Natural killer cell treated with Interleukin-12 subunit alpha and Interleukin-12 subunit beta and Interleukin-15 and Interleukin-18, amount 100 ng/mL, for 72 hours (primary cell): Measurements from ENCODE around the gene TUFM. TPM values are rescaled to one million over a fixed set of nuclear protein-coding genes. Genes with fewer than 3 reads are reported as not detected.
A peak's percentile ranks its signal among the peaks of the same experiment; 100 is the strongest.
"Not testable (repeated sequence)": the region's sequence is repeated elsewhere in the genome, so short reads cannot be mapped to it uniquely, and the experiment has no call there.

Source experiments
- ATAC-seq, 2 donors: fragments of 150-1000 bp; cut with Tn5 transposase in 1 of 2; sonication (Bioruptor Pico), chemical (Tn5 transposase) in 1 of 2; 2 replicates each; pipeline ENCODE4 v1.10.0; 2021
- DNase-seq: peaks from one replicate; pipeline ENCODE4 v3.0.0; 2022; ENCODE audit warnings: low spot score
- H3K27ac Mint-ChIP-seq, 2 donors: 1 replicate in 1 of 2; 2 replicates in 1 of 2; pipeline ENCODE4 v1.8.0; 2022; ENCODE audit warnings: mixed read lengths in 2 of 2, mild to moderate bottlenecking in 1 of 2, moderate library complexity in 1 of 2
- H3K27me3 Mint-ChIP-seq, 2 donors: 1 replicate in 1 of 2; 2 replicates in 1 of 2; pipeline ENCODE4 v1.8.0; 2022; ENCODE audit warnings: mixed read lengths in 2 of 2
- H3K36me3 Mint-ChIP-seq: one replicate; pipeline ENCODE4 v1.8.0; 2022; ENCODE audit warnings: mixed read lengths
- H3K4me1 Mint-ChIP-seq, 2 donors: 1 replicate in 1 of 2; 2 replicates in 1 of 2; pipeline ENCODE4 v1.8.0; 2022; ENCODE audit warnings: low read depth in 2 of 2, mixed read lengths in 2 of 2, mild to moderate bottlenecking in 1 of 2
- H3K4me3 Mint-ChIP-seq: one replicate; pipeline ENCODE4 v1.8.0; 2022; ENCODE audit warnings: mixed read lengths
- H3K9me3 Mint-ChIP-seq: 2 replicates; pipeline ENCODE4 v1.8.0; 2022; ENCODE audit warnings: mixed read lengths
- total RNA-seq, 2 donors: library from RNA; stranded (reverse); gene quantifications; one replicate each; pipeline ENCODE4 v1.2.3, GENCODE V29; 2022

TUFM gene
- total RNA-seq, 2 donors from 2014 or later, result 183 to 358 TPM

- peaks cover 34 to 42% of the 10 kb centered on the region in 2 donors for H3K4me1 Mint-ChIP-seq
- ATAC-seq (peak; percentile 88 to 90), DNase-seq (peak; percentile 99)
- H3K9me3 Mint-ChIP-seq, result no peaks in the 10 kb centered on the region
- H3K27ac Mint-ChIP-seq, result peak overlapping the region; percentile 97 to 98
- H3K4me3 Mint-ChIP-seq, result peak overlapping the region; percentile 99
- H3K27me3 Mint-ChIP-seq, result no peaks in the 10 kb centered on the region
- H3K36me3 Mint-ChIP-seq, result peaks cover 39% of the 10 kb centered on the region
These were observed 22.1 kb downstream of the TUFM start for GRCh38 chr16:28823873-28824716.

DNA sequence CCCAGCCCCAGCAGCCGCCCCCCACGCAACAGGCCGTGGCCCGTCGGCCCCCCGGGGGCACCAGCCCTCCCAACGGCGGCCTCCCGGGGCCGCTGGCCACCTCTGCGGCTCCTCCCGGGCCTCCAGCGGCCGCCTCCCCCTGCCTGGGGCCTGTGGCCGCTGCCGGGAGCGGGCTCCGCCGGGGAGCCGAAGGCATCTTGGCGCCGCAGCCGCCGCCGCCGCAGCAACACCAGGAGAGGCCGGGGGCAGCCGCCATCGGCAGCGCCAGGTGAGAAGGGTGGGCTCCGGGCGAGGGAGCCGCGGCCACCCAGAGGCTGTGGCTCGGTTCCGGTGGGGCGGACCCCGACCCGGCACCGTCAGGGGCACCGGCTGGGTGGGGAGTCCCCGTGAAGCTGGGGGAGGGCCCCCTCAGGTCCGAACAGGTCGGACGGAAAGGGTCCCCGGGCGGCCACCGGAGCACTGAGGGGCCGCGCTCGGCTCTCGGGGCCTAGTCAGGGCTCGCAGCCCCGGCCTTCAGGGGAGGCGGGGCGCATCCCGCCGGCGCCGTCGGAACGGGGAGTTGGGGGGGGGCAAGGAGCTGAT, 22.8 kb downstream of the TUFM start:
- H3K27me3 Mint-ChIP-seq, result no peaks in the 10 kb centered on the region
- DNase-seq, result no peak
- H3K27ac Mint-ChIP-seq, result peak overlapping the region; percentile 97 to 98
- H3K9me3 Mint-ChIP-seq, result no peaks in the 10 kb centered on the region
- peak in 1 of 2 donors; percentile 49 for ATAC-seq
- H3K36me3 Mint-ChIP-seq, result peaks cover 39% of the 10 kb centered on the region
- H3K4me3 Mint-ChIP-seq, result peak overlapping the region; percentile 99
- peaks cover 34 to 42% of the 10 kb centered on the region in 2 donors for H3K4me1 Mint-ChIP-seq

DNA sequence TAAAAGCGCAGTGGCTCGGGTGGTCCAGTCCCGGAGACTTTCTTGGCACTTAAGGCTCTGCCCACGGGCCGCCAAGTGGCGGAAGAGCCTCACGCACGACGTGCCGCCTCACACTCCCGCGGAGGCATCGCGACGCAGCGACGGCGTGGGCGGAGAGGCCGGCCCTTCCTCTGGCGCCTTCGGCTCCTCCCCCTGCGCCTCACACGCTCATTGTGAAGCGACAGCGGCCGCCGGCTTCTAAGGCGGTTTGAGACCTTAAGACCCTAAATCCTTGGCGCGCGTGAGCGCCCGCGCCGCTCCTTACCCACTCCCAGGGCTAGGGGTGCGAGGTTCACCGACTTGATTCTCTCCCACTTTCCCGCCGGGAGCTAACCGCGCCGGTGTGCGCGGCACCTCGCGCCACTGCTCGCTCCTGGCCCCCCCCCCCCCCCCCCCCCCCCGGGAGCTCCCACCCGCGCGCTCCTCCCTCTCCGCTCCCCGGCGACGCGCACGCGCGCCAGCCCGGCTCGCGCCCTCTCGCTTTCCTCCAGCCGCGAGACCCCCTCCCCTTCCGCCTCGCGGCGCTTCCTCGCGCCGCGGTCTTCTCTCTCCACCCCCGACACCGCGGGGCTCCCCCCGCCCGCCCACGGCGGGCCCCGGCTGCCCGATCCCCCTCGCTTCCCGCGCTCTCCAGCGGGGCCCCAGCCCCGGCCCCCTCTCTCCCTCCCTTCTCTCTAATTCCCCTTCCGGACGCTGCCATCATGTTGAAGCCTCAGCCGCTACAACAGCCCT, 23.4 kb downstream of the TUFM start, which contains the start of gene ATXN2L:
Gene ATXN2L, plus strand, starts transcription at position 480 of the 771 bp plus-strand sequence. Its CDS starts 261 bp downstream, at position 741.
- Mint-ChIP-seq H3K9me3 (no peaks in the 10 kb centered on the region), H3K27me3 (no peaks in the 10 kb centered on the region), H3K4me1 (peaks cover 34 to 42% of the 10 kb centered on the region in 2 donors), H3K4me3 (peak within 1 kb of the TSS; percentile 99), H3K36me3 (peaks cover 36% of the 10 kb centered on the region), H3K27ac (peak within 1 kb of the TSS; percentile 97 to 98)
- peak; percentile 78 to 82 for ATAC-seq
- DNase-seq, result peak; percentile 98

- DNase-seq (no peak), ATAC-seq (no peak)
- H3K27me3 Mint-ChIP-seq, result no peaks in the 10 kb centered on the region
- H3K4me3 Mint-ChIP-seq, result peak overlapping the region; percentile 92
- H3K4me1 Mint-ChIP-seq, result peaks cover 34 to 42% of the 10 kb centered on the region in 2 donors
- peak overlapping the region; percentile 85 to 90 for H3K27ac Mint-ChIP-seq
- no peaks in the 10 kb centered on the region for H3K9me3 Mint-ChIP-seq
- peaks cover 30% of the 10 kb centered on the region for H3K36me3 Mint-ChIP-seq
These were observed 24.2 kb downstream of the TUFM start for GRCh38 chr16:28821874-28822519.

DNA sequence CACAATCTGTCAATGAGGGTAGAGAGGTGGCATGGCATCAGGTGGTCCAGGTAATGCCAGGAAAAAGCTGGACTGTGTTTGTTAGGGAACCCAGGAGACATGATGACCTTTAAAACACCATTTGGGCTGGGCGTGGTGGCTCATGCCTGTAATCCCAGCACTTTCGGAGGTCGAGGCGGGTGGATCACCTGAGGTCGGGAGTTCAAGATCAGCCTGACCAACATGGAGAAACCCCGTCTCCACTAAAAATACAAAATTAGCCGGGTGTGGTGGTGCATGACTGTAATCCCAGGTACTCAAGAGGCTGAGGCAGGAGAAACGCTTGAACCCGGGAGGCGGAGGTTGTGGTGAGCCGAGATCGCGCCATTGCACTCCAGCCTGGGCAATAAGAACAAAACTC, 25.6 kb downstream of the TUFM start:
- H3K36me3 Mint-ChIP-seq, result peaks cover 20% of the 10 kb centered on the region
- ATAC-seq, H3K27me3 Mint-ChIP-seq, H3K9me3 Mint-ChIP-seq, DNase-seq: not testable (repeated sequence)
- peak overlapping the region; percentile 92 for H3K4me3 Mint-ChIP-seq
- H3K27ac Mint-ChIP-seq, result peak overlapping the region; percentile 54 to 85
- peaks cover 28 to 30% of the 10 kb centered on the region in 2 donors for H3K4me1 Mint-ChIP-seq

- no peak for ATAC-seq
- no peaks in the 10 kb centered on the region for H3K27me3 Mint-ChIP-seq
- no peaks in the 10 kb centered on the region for H3K9me3 Mint-ChIP-seq
- H3K4me3 Mint-ChIP-seq, result no peak overlapping the region
- peaks cover 15% of the 10 kb centered on the region for H3K36me3 Mint-ChIP-seq
- DNase-seq, result no peak
- H3K4me1 Mint-ChIP-seq, result peaks cover 22 to 25% of the 10 kb centered on the region in 2 donors
- peak overlapping the region in 1 of 2 donors; percentile 85 for H3K27ac Mint-ChIP-seq
These were observed 26.1 kb downstream of the TUFM start for GRCh38 chr16:28820016-28820415.

DNA sequence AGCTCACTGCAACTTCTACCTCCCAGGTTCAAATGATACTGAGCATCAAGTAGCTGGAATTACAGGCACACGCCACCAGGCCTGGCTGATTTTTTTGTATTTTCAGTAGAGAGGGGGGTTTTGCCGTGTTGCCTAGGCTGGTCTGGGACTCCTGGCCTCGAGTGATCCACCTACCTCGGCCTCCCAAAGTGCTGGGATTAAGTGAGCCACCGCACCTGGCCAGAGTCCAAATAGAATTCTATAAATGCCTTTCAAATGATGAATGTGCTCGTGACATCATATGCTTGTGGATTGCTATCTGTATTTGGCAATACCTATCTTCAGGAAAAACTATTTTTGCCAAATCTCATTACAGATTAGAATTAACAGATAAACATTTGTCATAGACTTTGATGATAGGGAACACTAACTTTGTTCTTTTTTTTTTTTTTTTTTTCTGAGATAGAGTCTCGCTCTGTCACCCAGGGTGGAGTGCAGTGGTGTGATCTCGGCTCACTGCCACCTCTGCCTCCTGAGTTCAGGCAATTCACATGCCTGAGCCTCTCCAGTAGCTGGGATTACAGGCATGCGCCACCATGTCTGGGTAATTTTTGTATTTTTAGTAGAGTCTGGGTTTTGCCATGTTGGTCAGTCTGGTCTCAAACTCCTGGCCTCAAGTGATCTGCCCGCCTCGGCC, 38.6 kb downstream of the TUFM start:
- H3K9me3 Mint-ChIP-seq, DNase-seq, H3K4me1 Mint-ChIP-seq, H3K27ac Mint-ChIP-seq, ATAC-seq, H3K4me3 Mint-ChIP-seq, H3K36me3 Mint-ChIP-seq, H3K27me3 Mint-ChIP-seq: not testable (repeated sequence)

DNA sequence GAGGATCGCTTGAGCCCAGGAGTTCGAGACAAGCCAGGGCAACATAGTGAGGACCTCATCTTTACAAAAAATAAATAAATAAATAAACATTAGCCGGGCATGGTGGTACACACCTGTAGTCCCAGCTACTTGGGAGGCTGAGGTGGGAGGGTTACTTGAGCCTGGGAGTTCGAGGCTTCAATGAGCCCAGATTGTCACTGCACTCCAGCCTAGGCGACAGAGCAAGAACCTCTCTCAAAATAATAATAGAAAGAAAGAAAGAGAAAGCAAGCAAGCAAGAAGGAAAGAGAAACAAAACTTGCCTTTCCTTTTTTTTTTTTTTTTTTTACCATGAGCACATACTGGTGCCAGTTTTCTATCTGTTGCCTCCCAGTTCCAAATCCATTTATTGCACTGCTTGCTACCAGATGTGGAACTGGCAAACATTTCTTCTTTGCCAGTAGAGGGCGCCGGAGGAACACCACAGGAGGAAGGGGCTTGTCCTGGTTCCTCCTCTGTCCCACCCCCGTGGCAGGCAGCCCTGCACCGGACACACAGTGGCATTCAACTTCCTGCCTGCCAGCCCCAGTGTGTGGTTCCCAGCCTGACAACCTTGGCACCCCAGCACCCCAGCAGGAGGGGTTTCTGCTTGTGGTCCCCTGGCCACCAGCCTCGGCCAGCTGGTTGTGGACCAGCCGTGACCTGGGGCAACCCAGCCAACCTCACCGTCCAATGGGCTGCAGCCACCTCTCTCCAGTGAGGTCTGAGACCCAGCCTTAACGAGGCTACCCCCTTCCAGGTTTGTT, 43.7 kb downstream of the TUFM start:
- H3K27ac Mint-ChIP-seq, H3K27me3 Mint-ChIP-seq, H3K9me3 Mint-ChIP-seq, H3K4me1 Mint-ChIP-seq, DNase-seq, H3K36me3 Mint-ChIP-seq: not testable (repeated sequence)
- peak; percentile 85 to 86 for ATAC-seq
- peak overlapping the region; percentile 63 for H3K4me3 Mint-ChIP-seq

Other genes starting within 250 kb of the TUFM start
- gene SULT1A2, start 249.3 kb downstream of the TUFM start, total RNA-seq, result under 1 TPM in 1 of 2 donors, not detected in 1; 0.61 TPM
- gene SULT1A1, start 236.3 kb downstream of the TUFM start, total RNA-seq, result 1 to 10 TPM; 4.4 to 7.8 TPM
- under 1 TPM in 1 of 2 donors, not detected in 1; 0.31 TPM for gene NPIPB8, start 208.3 kb downstream of the TUFM start, total RNA-seq
- 100 to 1,000 TPM; 475 to 520 TPM for gene EIF3C, start 134.9 kb downstream of the TUFM start, total RNA-seq
- gene NPIPB9, start 94.6 kb downstream of the TUFM start, total RNA-seq, result 1 to 10 TPM; 4.9 to 7.8 TPM
- gene ATXN2L, start 23.3 kb downstream of the TUFM start, total RNA-seq, result 100 to 1,000 TPM; 263 to 336 TPM
- gene SH2B1, start 17.5 kb upstream of the TUFM start, total RNA-seq, result 10 to 100 TPM; 41.6 to 82.8 TPM
- gene ATP2A1, start 32.1 kb upstream of the TUFM start, total RNA-seq, result 1 to 10 TPM; 1.4 to 5.0 TPM
- gene RABEP2, start 78.9 kb upstream of the TUFM start, total RNA-seq, result 10 to 100 TPM; 38.4 to 42.5 TPM
- 1 to 10 TPM in 1 of 2 donors, not detected in 1; 1.7 TPM for gene CD19, start 85.6 kb upstream of the TUFM start, total RNA-seq
- gene NFATC2IP, start 104.6 kb upstream of the TUFM start, total RNA-seq, result 100 to 1,000 TPM in 1 of 2 donors, 10 to 100 TPM in 1; 95.4 to 153 TPM
- gene SPNS1, start 128.4 kb upstream of the TUFM start, total RNA-seq, result 10 to 100 TPM; 30.1 to 41.3 TPM
- gene LAT, start 138.7 kb upstream of the TUFM start, total RNA-seq, result 100 to 1,000 TPM in 1 of 2 donors, 10 to 100 TPM in 1; 56.3 to 108 TPM